Endodermal cell (in vitro differentiated cells): ENCODE results near the gene ADI1. TPM values are rescaled to one million over a fixed set of nuclear protein-coding genes. Genes with fewer than 3 reads are reported as not detected.

Experiments used
- DNase-seq: peaks from one replicate; pipeline ENCODE4 v3.0.0-alpha.2; 2017
- H3K27ac ChIP-seq: 2 replicates; pipeline ENCODE4 v1.5.1; 2013; ENCODE audit warnings: mild to moderate bottlenecking, low read depth, low read length, moderate library complexity
- H3K27me3 ChIP-seq: 2 replicates; pipeline ENCODE4 v1.6.1; 2013; ENCODE audit warnings: mild to moderate bottlenecking, low read length, moderate library complexity; ENCODE audit not compliant: insufficient read depth, control insufficient read depth, poor library complexity, severe bottlenecking
- H3K36me3 ChIP-seq: 2 replicates; pipeline ENCODE4 v1.7.0; 2013; ENCODE audit warnings: mild to moderate bottlenecking, low read length, moderate library complexity; ENCODE audit not compliant: control insufficient read depth, insufficient read depth
- H3K4me1 ChIP-seq: one replicate; pipeline ENCODE4 v1.7.0; 2013; ENCODE audit warnings: low read length; ENCODE audit not compliant: control insufficient read depth, insufficient read depth
- H3K4me3 ChIP-seq: 2 replicates; pipeline ENCODE4 v1.5.1; 2013; ENCODE audit warnings: mild to moderate bottlenecking, low read length, moderate library complexity
- H3K9ac ChIP-seq: 2 replicates; pipeline ENCODE4 v1.6.1; 2013; ENCODE audit warnings: mild to moderate bottlenecking, low read length, moderate library complexity; ENCODE audit not compliant: poor library complexity, severe bottlenecking; ENCODE audit errors: extremely low read depth
- H3K9me3 ChIP-seq: 2 replicates; pipeline ENCODE4 v1.6.1; 2013; ENCODE audit warnings: mild to moderate bottlenecking, low read length, moderate library complexity; ENCODE audit not compliant: control insufficient read depth
- H3K27ac Mint-ChIP-seq: 2 replicates; pipeline ENCODE4 v1.8.0; 2020; ENCODE audit warnings: mixed read lengths
- H3K27me3 Mint-ChIP-seq: 2 replicates; pipeline ENCODE4 v1.8.0; 2021; ENCODE audit warnings: mild to moderate bottlenecking, mixed read lengths; ENCODE audit not compliant: insufficient read depth
- H3K36me3 Mint-ChIP-seq: 2 replicates; pipeline ENCODE4 v1.8.0; 2020; ENCODE audit warnings: low read depth, mixed read lengths
- H3K4me1 Mint-ChIP-seq: 2 replicates; pipeline ENCODE4 v1.8.0; 2020; ENCODE audit warnings: mixed read lengths
- H3K4me3 Mint-ChIP-seq: 2 replicates; pipeline ENCODE4 v1.8.0; 2020; ENCODE audit warnings: mild to moderate bottlenecking, moderate library complexity, mixed read lengths
- H3K9me3 Mint-ChIP-seq: 2 replicates; pipeline ENCODE4 v1.8.0; 2020; ENCODE audit warnings: mild to moderate bottlenecking, mixed read lengths
- CTCF ChIP-seq: fragments of 200-600 bp; sonication (generic); conservative IDR thresholded peaks from 2 replicates; pipeline ENCODE4 v1.5.0; 2021; ENCODE audit warnings: antibody characterized with exemption, mild to moderate bottlenecking
- WGBS, 2 experiments: methylation state at CpG; one replicate each; pipeline versions ENCODE4 v1.1.5 to v1.1.7; 2013; ENCODE audit warnings: missing lambda C conversion rate in 2 of 2, mixed read lengths in 1 of 2; ENCODE audit not compliant: insufficient coverage in 1 of 2, insufficient read length in 1 of 2; 5-methylcytosine and 5-hydroxymethylcytosine counted together
- total RNA-seq, 2 donors: library from RNA; stranded (reverse); fragmentation: NEBNext Ultra II Directional in 1 of 2; extraction: Animal tissue kit (Norgen Biotek cat#: 25700) in 1 of 2; gene quantifications; 2 replicates in 1 of 2; 3 replicates in 1 of 2; pipeline ENCODE4 v1.2.1, GENCODE V29; 2021

The ADI1 gene
- total RNA-seq, 2 donors from 2014 or later = 27.1 to 40.1 TPM

GRCh38 chr2:3459185-3460015 lies 59.9 kb downstream of the ADI1 start:
- Mint-ChIP-seq H3K36me3 (peaks cover 32% of the 10 kb centered on the region), H3K27ac (no peak overlapping the region), H3K27me3 (no peaks in the 10 kb centered on the region), H3K4me1 (peaks cover 10% of the 10 kb centered on the region), H3K9me3 (no peaks in the 10 kb centered on the region), H3K4me3 (no peak overlapping the region)
- H3K9ac ChIP-seq = no peak overlapping the region
- no peaks in the 10 kb centered on the region for H3K27me3 ChIP-seq
- no peaks in the 10 kb centered on the region for H3K9me3 ChIP-seq
- H3K36me3 ChIP-seq = peaks cover 18% of the 10 kb centered on the region
- H3K4me3 ChIP-seq = no peak overlapping the region
- TF ChIP-seq CTCF = peak; percentile 37
- H3K4me1 ChIP-seq = peaks cover 8% of the 10 kb centered on the region
- DNase-seq = peak; percentile 71
- WGBS, 2 experiments = 89 to 94% methylated on average over 12 to 25 of the region's 25 CpGs
- H3K27ac ChIP-seq = peak overlapping the region; percentile 6

- Histone ChIP-seq H3K27ac (no peak overlapping the region), H3K4me1 (peaks cover 8% of the 10 kb centered on the region), H3K9ac (no peak overlapping the region), H3K27me3 (no peaks in the 10 kb centered on the region), H3K4me3 (no peak overlapping the region), H3K9me3 (no peaks in the 10 kb centered on the region), H3K36me3 (peaks cover 18% of the 10 kb centered on the region)
- Mint-ChIP-seq H3K9me3 (no peaks in the 10 kb centered on the region), H3K27me3 (no peaks in the 10 kb centered on the region), H3K36me3 (peaks cover 33% of the 10 kb centered on the region), H3K4me1 (peaks cover 9% of the 10 kb centered on the region), H3K4me3 (no peak overlapping the region), H3K27ac (no peak overlapping the region)
- 93 to 95% methylated on average over 4 to 10 of the region's 10 CpGs for WGBS, 2 experiments
- TF ChIP-seq CTCF = no peak
- DNase-seq = no peak
Measured at GRCh38 chr2:3458396-3459184, 60.7 kb downstream of the ADI1 start.

GRCh38 chr2:3457524-3458395 lies 61.6 kb downstream of the ADI1 start:
- peaks cover 2% of the 10 kb centered on the region for H3K4me1 ChIP-seq
- no peak overlapping the region for H3K9ac ChIP-seq
- H3K9me3 ChIP-seq = no peaks in the 10 kb centered on the region
- peaks cover 18% of the 10 kb centered on the region for H3K36me3 ChIP-seq
- H3K36me3 Mint-ChIP-seq = peaks cover 33% of the 10 kb centered on the region
- peaks cover 1% of the 10 kb centered on the region for H3K4me1 Mint-ChIP-seq
- TF ChIP-seq CTCF = no peak
- no peak overlapping the region for H3K4me3 ChIP-seq
- H3K27me3 ChIP-seq = no peaks in the 10 kb centered on the region
- no peak overlapping the region for H3K4me3 Mint-ChIP-seq
- H3K27me3 Mint-ChIP-seq = no peaks in the 10 kb centered on the region
- no peak overlapping the region for H3K27ac Mint-ChIP-seq
- WGBS, 2 experiments = 94 to 99% methylated on average over 10 to 30 of the region's 30 CpGs
- no peak for DNase-seq
- no peaks in the 10 kb centered on the region for H3K9me3 Mint-ChIP-seq
- no peak overlapping the region for H3K27ac ChIP-seq
